HG03175 (cell line): ENCODE measurements around the gene KATNBL1.
"Not testable (repeated sequence)": the region's sequence is repeated elsewhere in the genome, so short reads cannot be mapped to it uniquely, and the experiment has no call there.

Source experiments
- ATAC-seq: cut with Tn5 transposase; IDR thresholded peaks from one replicate; pipeline ENCODE4 v1.9.1; 2021; ENCODE audit warnings: mild to moderate bottlenecking, moderate library complexity; ENCODE audit not compliant: unreplicated experiment

KATNBL1 gene

DNA sequence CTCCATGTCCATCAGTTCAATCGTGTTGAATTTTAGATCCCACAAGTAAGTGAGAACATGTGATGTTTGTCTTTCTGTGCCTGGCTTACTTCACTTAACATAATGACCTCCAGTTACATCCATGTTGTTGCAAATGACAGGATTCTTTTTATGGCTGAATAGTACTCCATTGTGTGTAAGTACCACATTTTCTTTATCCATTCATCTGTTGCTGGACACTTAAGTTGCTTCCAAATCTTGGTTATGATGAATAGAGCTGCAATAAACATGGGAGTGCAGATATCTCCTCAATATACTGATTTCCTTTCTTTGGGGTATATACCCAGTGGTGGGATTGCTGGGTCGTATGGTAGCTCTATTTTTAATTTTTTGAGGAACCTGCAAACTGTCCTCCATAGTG, 89.5 kb downstream of the KATNBL1 start:
- ATAC-seq, result not testable (repeated sequence)

DNA sequence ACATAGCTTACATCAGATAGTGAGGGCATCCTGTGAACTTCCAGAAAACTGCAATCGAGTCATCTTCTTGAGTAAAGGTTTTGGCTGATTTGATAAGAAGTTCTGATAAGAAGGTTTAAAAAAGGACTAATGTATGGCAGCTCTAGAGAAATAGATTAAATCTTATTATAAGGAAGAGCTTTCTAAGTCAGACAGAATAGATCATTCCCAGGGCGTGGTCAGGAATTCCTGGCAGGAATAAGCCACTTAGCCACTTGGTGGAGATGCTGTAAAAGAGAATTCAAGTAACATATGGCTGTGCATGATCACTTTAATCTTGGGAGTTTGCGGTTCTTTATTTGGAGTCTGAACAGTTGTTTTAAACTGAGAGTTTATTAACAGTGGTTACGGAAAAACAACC, 90.6 kb downstream of the KATNBL1 start:
- no peak for ATAC-seq

DNA sequence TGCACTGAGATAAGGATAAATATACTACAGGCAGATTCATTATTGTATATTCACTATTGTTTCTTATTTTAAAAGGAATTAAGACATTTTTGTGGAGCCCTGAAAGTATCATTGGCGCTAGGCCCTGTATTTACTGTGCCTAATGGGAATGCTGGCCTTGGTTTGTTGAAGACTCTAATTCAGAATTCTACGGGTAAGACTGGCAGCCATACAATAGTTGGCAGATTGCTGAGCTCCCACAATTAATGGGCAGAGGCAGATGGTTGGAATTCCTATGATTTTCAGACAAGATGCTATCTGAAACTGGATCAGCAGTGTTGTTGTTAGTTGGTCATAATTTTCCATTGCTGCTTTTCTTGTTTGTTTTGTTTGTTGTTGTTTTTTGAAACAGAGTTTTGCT, 93.3 kb downstream of the KATNBL1 start:
- no peak for ATAC-seq

DNA sequence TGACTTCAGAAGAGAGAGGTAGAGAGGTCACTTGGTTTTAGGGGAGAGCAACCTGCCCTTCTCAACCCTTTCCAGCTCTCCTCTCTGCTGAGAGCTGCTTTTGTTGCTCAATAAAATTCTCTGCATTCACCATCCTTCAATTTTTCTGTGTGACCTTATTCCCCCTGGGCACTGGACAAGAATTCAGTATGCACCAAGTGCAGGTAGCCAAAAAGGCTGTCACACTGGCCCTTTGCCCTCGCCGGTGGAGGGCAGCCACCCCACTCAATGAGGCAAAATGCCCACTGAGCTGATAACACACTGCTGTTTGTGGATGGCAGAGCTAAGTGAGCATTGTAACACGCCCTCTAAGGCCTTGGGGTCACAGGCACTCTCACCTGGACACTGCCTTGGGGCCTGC, 95.2 kb downstream of the KATNBL1 start:
- no peak for ATAC-seq

DNA sequence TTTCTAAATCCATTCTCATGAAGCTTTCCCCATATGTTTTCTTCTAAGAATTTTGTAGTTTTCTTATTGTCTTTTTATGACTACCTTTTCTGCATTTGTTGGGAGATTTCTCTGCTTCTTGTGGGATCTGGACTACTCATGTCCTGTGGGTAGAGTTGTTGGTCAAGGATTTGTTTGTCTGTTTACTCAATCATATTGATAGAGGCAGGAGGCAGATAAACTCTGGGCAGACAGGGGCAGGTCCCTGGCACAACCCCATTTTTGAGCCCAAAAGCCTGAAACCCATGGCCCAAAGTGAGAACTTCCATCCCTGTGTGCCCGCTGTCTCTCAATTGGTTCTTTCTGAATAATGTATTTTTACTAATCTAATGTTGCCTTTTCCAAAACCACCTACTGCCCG, 95.7 kb downstream of the KATNBL1 start:
- no peak for ATAC-seq

DNA sequence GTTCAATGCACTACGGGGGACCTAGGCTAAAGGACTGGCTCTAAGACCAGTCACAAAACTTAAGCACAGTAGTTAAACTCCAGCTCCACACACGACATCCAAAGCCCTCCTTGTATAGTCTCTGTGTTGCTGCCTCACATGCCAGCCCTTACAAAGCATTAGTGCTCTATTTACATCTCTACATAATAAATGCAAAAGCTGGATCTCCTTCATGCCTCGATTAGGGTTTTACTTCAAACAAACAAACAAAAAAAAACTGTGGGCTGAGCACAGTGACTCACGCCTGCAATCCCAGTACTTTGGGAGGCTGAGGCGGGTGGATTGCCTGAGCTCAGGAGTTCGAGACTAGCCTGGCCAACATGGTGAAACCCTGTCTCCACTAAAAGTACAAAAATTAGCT, 98.4 kb downstream of the KATNBL1 start:
- ATAC-seq, result no peak

DNA sequence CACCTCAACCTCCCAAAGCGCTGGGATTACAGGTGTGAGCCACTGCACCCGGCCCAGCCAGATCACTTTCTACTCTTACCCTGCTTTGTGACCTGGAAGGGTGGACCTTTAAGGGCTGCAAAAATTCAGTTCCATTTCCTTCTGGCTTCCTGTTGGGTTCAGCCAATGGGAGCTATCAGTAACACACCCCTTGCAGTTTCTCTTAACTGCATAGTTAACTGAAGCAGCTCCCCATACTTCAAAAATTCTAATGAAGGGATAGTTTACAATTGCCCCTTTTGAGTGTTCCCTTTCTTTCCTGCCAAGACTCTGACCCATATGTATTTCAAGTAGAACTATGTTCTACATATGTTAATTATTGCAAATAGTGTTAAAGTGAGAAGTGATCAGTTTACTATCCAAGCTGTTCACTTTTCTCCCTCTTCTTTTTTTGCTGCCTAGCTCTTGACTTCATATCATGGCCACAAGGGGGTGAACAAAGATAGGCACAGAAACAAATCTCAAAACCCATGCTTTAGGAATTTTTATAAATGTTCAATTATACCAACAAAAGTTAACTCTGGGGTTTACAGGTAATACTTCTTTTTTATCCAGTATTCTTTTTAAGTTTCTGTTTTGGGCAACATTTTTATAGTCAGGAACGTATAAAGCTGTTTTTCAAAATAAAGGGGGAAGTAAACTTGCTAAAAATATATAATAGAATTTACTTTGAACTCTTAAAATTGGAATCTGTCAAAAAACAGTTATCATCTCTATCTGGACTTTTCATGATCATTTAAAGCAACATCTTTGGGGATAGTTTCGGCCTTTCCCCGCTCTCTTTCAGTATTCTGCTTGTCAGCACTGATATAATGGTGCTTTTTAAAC, 99.9 kb downstream of the KATNBL1 start:
- no peak for ATAC-seq

DNA sequence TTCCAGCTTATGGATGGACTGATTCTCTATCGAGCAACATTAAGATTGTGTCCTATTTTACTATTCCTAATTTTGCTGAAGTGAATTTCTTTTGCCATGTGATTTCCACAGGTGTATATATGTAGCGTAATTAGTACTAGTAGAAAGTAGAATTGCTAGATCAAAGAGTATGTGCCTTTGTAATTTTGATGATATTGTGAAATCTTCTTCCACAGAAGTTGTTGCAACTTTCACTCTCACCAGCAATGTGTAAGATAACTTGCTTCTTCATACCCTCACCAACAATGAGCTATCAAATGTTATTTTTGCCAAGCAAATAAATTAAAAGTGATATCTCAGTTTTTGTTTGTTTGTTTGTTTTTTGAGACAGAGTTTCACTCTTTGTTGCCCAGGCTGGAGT, 102.6 kb downstream of the KATNBL1 start:
- ATAC-seq, result no peak

DNA sequence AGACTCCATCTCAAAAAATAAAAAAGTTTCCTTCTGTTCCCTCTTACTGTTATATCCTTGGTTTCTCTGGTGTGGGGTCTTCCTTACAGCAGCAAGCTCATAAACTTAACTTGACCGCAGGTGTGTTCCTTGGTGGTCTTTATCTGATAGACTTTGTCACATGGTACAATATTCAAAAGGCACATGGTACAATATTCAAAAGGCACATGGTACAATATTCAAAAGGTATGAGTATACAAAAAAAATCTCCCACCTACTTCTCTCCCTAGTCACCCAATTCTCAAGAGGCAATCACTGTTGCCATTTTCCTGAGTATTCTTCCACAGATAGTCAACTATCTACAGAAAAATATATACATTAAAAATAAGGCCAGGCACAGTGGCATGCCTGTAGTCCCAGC, 103.5 kb downstream of the KATNBL1 start:
- ATAC-seq, result no peak

DNA sequence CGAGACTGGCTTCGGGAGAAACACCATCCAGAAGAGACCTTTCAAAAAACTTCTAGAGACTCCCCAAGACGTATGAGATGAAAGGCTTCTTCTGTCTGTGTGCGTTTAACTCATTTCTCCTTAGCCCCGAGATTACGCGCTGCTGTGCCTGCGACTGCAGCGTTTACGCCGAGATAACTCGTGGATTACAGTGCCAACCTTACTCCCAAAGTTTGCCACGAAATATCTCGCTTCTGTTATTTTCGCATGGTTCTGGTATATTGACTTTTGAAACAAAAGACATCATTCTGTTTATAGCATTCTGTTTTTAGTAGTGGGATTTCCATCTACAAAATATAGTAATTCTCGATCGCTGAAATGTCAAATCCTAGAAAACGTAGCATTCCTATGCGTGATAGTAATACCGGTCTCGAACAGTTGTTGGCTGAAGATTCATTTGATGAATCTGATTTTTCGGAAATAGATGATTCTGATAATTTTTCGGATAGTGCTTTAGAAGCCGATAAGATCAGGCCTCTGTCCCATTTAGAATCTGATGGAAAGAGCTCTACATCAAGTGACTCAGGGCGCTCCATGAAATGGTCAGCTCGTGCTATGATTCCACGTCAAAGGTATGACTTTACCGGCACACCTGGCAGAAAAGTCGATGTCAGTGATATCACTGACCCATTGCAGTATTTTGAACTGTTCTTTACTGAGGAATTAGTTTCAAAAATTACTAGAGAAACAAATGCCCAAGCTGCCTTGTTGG, 107.5 kb downstream of the KATNBL1 start:
- no peak for ATAC-seq

DNA sequence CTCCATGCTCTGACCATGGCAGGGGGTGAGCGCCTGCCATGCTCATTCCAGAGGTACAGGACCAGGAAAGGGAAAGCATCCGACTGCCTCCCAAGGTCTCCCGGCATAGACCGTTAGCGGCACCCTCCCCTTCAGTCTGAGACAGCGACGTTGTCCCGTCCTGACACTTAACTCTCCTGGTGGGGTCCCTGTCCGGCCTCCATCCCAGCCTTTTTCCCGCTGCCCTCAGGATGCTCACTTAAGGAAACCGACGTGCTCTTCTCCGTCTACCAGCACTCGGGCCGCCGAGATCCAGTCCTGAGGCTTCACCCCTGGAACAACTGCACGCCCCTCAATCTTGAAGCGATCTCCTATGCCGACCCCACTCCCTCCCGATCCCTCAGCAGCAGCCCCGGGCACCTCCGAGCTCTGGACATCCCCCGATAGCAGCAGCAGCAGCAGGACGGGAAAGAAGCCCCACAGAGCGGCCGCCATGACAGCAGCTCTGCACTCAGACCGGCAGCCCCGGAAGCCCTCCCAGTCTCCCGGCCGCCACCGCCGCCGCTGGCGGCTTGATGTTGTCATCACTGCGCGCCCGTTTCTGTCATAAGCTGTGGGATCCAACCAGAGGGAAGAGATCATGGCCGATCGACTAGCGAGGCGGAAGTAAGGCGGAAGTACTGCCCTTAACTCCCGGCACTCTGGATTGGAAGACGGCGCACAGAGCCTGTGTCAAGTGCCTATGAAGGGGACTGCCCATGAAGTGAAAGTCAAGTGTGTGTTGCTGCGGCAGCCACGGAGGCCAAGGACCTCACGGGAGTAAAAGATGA, 108.3 kb downstream of the KATNBL1 start, which contains the start of the genes EMC7 and PGBD4:
Gene EMC7, minus strand, starts transcription at position 497 of the 809 bp plus-strand sequence. Its CDS starts 23 bp downstream, at position 474.
Gene PGBD4, plus strand, starts transcription at position 718 of the 809 bp plus-strand sequence. CDS start 449 bp downstream, outside the sequence.
- peak; percentile 99 for ATAC-seq

DNA sequence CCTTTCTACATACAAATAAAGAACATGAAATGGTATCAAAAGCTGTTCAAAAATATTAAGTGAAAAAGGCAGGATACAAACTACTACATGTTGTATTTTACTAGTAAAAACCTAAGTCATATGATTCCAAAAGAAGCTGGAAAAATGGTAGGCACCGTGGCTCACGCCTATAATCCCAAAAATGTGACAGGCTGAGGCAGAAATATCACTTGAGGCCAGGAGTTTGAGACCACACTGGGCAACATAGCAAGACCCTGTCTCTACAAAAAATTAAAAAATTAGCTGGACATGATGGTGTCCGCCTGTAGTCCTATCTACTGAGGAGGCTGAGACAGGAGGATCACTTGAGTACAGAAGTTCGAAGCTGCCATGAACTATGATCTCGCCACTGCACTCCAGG, 110.0 kb downstream of the KATNBL1 start:
- ATAC-seq, result no peak
